ENCODE measurements around the gene PYGB.
"Not testable (repeated sequence)": the region's sequence is repeated elsewhere in the genome, so short reads cannot be mapped to it uniquely, and the experiment has no call there.

PYGB gene

DNA sequence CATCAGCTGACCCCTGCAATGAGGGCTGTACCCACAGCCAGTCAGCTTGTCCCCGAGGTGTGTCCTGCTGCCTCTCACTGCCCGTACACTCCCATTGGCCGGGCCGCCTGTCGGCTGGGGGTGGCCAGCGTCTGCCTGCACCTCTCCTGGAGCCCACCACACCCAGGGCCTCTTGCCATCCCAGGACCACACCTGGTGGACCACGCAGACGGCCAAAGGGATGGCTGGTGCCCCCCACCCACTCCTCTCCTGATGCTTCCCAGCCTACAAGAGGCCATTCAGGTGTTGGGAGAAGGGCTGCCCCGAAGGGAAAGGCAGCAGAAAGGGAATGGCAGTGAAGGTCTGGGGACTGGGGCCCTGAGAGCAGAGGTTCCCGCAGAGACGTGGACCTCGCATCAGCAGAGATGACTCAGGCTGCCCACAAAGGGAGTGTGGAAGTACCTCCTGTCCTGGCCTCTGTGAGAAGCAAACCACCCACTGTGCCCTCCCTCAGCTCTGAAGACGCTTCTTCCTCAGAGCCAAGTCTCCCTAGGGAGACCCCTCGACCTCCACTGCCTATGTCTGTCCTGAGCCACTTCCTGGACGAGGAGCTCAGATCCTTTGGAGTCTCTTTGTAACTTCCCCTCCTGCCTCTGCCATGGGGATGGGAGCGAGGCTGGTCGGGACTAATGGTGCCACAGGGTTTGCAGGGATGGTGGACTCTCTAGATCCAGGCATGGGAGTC is 60.9 kb downstream of the PYGB start:
- Histone ChIP-seq H3K27me3 (replicated peaks) (no peaks in the 10 kb centered on the region), H3K4me3 (ENCODE audit: low read depth, low read length) (no peak overlapping the region), H3K36me3 (replicated peaks) (no peaks in the 10 kb centered on the region), H3K27ac (peak overlapping the region; percentile 81)
- peak; percentile 81 for DNase-seq
- TF ChIP-seq, protein P1, sequence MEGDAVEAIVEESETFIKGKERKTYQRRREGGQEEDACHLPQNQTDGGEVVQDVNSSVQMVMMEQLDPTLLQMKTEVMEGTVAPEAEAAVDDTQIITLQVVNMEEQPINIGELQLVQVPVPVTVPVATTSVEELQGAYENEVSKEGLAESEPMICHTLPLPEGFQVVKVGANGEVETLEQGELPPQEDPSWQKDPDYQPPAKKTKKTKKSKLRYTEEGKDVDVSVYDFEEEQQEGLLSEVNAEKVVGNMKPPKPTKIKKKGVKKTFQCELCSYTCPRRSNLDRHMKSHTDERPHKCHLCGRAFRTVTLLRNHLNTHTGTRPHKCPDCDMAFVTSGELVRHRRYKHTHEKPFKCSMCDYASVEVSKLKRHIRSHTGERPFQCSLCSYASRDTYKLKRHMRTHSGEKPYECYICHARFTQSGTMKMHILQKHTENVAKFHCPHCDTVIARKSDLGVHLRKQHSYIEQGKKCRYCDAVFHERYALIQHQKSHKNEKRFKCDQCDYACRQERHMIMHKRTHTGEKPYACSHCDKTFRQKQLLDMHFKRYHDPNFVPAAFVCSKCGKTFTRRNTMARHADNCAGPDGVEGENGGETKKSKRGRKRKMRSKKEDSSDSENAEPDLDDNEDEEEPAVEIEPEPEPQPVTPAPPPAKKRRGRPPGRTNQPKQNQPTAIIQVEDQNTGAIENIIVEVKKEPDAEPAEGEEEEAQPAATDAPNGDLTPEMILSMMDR (IDR thresholded peaks at IDR 0.05; ENCODE audit: low read depth, low read length, missing control alignments), result no peak
- in situ Hi-C loops (cut with HindIII; ENCODE audit: low pct_ligation_motif_present, low sequenced_read_pairs), result no loop called here

DNA sequence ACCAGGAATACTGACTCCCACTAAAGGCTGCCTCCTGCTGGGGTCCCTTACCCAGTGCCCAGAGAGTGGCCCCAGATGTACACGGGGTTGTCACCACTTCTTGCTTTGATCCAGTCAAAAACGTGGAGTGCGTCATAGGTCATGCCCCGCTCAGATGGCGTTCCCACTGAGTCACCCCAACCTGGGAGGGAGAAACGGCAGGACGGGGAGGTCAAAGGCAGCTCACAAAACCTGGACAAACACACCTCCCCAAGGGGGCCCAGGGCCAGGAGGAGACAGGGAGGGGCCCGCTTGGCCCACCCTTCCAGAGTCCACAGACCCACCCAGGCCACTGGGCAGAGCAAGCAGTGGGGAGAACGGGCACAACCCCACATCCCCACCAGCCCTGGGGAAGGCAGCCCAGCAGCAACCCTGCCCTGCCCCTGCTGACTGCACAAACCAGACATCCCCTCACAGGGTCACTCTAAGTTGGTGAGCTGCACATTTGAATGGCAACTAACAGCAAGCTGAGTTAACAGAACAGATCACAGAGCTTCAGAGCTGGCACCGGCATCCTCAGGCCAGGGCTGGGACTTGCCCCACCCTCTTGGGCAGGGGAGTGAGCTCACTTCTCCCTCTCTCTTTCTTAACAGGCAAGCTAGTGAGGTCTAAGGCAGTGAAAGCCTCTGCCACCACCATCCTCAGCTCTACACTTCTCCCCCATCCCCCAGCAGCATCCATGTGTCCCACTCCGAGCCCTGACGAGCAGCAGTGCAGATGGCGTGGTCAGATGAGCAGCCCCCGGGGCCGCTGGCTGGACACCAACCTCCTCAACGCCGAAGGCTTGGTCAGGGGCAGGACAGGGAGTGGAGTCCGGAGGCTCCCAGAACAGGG is 61.7 kb downstream of the PYGB start:
- Histone ChIP-seq H3K4me3 (ENCODE audit: low read depth, low read length) (peak overlapping the region; percentile 24), H3K27me3 (replicated peaks) (no peaks in the 10 kb centered on the region), H3K27ac (peak overlapping the region; percentile 81), H3K36me3 (replicated peaks) (no peaks in the 10 kb centered on the region)
- TF ChIP-seq, protein P1 (IDR thresholded peaks at IDR 0.05; ENCODE audit: low read depth, low read length, missing control alignments), result peak; percentile 30
- in situ Hi-C loops (cut with HindIII; ENCODE audit: low pct_ligation_motif_present, low sequenced_read_pairs), result no loop called here
- peak; percentile 87 for DNase-seq

DNA sequence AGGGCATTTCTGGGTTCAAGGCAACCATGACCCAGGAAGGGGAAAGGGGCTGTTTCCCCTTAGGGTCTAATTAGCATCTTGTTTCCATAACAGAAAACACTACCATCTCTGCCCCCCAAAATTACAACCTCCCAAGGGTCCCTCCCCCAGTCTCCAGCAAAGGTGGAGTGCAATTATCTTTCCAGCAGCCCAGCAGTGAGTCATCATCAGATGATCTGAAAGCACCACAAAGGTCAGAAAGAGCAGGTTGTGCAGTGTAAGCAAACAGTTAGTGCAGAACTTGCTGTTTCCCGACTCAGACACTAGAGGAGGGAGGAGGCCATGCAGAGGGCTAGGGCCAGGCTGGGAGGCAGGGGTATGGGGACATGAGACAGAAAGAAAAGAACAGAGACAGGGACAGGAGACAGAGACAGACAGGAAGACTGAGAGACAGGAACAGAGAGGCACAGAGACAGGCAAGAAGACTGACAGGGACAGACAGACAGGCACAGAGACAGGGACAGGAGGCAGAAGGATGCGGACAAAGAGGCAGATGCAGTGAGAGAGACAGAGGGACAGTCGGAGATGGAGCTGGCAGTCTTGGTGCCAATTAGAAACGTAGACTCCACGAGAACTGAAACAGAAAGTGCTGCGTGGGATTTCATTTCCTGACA is 62.5 kb downstream of the PYGB start:
- DNase-seq, result peak; percentile 93
- TF ChIP-seq, protein P1 (IDR thresholded peaks at IDR 0.05; ENCODE audit: low read depth, low read length, missing control alignments), result peak; percentile 84
- in situ Hi-C loops (cut with HindIII; ENCODE audit: low pct_ligation_motif_present, low sequenced_read_pairs), result no loop called here
- H3K4me3 ChIP-seq (ENCODE audit: low read depth, low read length), result peak overlapping the region; percentile 37
- H3K27ac ChIP-seq, result peak overlapping the region; percentile 81
- no peaks in the 10 kb centered on the region for H3K36me3 ChIP-seq (replicated peaks)
- H3K27me3 ChIP-seq (replicated peaks), result no peaks in the 10 kb centered on the region

DNA sequence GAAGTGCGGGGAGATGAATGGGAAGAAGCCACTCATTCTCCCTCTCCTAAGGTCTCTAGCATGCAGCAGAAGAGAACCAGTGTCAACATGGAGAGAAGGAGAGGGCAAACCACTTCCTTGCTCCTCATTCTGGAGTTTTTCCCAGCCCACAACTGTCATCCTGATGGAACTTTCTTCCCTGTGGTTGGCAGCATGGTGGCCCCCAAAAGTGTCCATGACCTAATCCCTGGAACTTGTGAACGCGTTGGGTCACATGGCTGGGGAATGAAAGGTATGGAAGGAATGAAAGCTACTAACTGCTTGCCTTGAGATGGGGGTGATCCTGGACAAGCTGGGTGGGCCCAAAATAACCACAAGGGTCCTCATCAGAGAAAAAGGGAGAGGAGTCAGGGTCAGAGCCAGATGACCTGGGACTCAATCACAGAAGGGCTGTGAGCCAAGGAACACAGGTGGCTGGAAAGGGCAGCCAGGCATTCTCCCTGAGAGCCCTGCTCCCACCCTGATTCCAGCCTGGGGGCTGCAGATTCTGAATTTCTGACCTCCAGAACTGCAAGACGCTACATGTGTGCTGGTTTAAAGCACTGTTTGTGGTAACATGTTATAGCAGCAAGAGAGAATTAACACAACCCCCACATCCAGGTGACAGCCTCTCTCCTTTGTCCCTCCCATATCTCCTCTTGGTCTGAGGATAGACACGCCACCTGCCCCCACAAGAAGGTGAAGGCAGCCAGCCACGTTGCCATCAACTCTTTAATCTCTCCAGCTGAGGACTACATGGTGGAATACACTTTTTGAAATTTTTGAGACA is 63.2 kb downstream of the PYGB start:
- peak; percentile 69 for DNase-seq
- H3K36me3 ChIP-seq (replicated peaks), result no peaks in the 10 kb centered on the region

DNA sequence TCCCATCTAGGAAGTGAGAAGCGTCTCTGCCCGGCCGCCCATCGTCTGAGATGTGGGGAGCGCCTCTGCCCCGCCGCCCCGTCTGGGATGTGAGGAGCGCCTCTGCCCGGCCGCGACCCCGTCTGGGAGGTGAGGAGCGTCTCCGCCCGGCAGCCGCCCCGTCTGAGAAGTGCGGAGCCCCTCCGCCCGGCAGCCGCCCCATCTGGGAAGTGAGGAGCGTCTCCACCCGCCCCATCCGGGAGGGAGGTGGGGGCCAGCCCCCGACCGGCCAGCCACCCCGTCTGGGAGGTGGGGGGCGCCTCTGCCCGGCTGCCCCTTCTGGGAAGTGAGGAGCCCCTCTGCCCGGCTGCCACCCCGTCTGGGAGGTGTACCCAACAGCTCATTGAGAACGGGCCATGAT is 64.8 kb downstream of the PYGB start:
- in situ Hi-C loops (cut with HindIII; ENCODE audit: low pct_ligation_motif_present, low sequenced_read_pairs); H3K4me3 ChIP-seq (ENCODE audit: low read depth, low read length): not testable (repeated sequence)

More for the DNA sequence above, 63.2 kb downstream of the PYGB start:
- Histone ChIP-seq H3K27ac (peak overlapping the region; percentile 81), H3K4me3 (ENCODE audit: low read depth, low read length) (peak overlapping the region; percentile 37), H3K27me3 (replicated peaks) (no peaks in the 10 kb centered on the region)
- in situ Hi-C loops (cut with HindIII; ENCODE audit: low pct_ligation_motif_present, low sequenced_read_pairs), result no loop called here
- TF ChIP-seq, protein P1 (IDR thresholded peaks at IDR 0.05; ENCODE audit: low read depth, low read length, missing control alignments), result no peak

More for the DNA sequence above, 64.8 kb downstream of the PYGB start:
- DNase-seq; H3K27me3 ChIP-seq (replicated peaks); H3K27ac ChIP-seq; H3K36me3 ChIP-seq (replicated peaks): not testable (repeated sequence)

All from brain microvascular endothelial cell (primary cell).